GOT3 (cell line): Measurements from ENCODE around the gene THBS3.
"Not testable (repeated sequence)": the region's sequence is repeated elsewhere in the genome, so short reads cannot be mapped to it uniquely, and the experiment has no call there.

Experiments used
- DNase-seq: peaks from one replicate; lab custom pipeline; 2025; ENCODE audit warnings: mixed read lengths; lab: John Stamatoyannopoulos, UW

The THBS3 gene

DNA sequence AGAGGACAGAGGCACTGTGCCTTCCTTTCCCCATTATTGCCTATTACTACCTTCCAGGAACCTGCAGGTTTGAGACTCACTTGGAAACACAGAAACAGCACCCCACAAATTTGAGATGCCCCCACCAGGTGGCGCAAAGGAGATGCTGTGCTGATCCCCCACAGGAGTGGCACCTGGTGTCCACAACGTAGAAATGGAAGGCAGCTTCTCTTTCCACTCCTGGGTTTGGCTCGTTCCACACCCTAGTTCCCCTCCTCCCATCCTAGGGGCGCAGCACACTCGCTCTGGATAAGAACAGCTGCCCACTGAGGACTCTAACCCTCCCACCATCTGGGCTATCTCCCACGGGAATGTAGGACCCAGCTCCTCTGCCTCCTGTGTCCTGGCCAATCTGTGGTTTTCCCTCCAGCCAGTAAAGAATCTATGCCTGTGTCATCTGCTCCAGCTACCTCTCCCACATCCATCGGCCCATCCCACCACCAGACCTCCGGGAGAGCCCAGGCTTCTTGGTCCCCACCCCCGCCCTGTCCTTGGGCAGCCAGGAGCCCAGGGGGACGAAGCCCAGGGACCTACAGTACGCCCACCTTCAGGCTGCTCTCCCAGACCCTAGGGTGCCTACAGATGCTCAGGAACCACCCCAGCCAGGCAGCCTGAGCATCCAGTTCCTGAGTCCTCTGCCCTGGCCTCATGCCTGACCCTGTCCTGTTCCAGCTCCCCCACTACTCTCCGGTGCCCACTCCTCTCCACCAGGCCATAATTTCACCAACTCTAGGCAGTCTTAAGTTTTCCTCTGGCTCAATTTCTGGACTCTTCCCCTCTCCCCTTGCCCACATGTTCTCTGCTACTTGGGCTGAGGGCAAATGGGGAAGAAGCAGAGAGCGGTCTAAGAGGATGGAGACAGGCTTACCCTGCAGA lies 549 bp downstream of the THBS3 start:
- peak; percentile 43 for DNase-seq

- no peak for DNase-seq
These were observed 1.6 kb downstream of the THBS3 start for GRCh38 chr1:155205969-155206593.

DNA sequence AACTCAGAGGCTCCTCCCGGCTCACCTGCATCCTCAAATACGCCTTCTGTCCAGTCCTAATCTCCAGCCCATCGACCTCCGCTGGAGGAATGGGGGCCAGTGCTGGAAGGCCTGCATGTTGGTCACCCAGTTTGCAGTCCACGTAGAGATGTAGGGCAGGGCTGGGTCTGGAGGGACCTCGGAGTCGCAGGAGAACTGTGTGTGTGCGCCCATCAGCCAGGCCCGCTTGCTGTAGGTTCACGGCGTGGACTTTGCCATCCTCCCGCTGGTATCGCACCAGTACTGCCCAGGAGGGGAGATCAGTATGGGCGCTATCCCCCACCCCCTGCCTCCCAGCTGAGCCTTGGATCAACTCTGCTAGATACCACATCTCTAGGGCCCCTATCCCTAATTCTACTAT lies 2.7 kb downstream of the THBS3 start:
- no peak for DNase-seq

- no peak for DNase-seq
These were observed 4.8 kb downstream of the THBS3 start for GRCh38 chr1:155202731-155203515.

DNA sequence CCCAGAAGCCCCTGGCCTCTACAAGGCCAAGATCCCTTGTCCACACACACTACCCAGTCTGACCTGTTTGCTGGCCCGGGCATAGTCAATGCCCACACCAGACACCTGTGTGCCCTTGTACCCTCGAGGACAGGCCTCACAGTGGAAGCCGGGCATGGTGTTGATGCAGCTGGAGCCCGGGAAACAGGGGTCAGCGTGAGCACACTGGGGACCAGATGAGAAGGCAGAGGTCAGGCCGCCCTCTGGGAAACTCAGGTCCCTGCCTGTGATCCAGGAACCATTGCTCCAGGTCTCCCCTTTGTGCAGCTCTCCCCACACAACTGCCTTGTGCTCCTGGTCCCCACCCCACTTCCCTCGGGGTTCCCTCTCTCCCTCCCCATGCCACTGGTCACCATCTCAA lies 5.5 kb downstream of the THBS3 start:
- DNase-seq = no peak

DNA sequence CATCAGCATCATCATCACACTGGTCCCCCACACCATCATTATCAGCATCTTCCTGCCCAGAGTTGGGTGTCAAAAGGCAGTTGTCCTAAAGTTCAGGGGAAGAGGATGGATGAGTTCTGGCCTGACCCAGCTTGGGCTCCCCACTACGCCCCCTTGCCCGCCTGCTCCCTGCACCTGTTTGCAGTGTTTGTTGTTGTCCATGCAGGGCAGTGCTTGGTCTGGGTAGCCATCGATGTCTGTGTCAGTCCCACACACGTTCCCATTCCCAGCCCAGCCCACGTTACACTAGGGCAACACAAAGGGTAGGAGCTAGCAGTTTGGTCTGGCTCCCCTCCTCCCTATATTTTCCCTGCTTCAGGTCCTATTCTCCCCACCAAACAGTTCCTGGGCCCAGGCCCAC lies 6.8 kb downstream of the THBS3 start:
- DNase-seq = no peak

GRCh38 chr1:155199792-155200191 lies 7.9 kb downstream of the THBS3 start:
- no peak for DNase-seq

GRCh38 chr1:155198547-155198906 lies 9.2 kb downstream of the THBS3 start:
- DNase-seq = no peak

- no peak for DNase-seq
These were observed 9.7 kb downstream of the THBS3 start for GRCh38 chr1:155197901-155198546.

DNA sequence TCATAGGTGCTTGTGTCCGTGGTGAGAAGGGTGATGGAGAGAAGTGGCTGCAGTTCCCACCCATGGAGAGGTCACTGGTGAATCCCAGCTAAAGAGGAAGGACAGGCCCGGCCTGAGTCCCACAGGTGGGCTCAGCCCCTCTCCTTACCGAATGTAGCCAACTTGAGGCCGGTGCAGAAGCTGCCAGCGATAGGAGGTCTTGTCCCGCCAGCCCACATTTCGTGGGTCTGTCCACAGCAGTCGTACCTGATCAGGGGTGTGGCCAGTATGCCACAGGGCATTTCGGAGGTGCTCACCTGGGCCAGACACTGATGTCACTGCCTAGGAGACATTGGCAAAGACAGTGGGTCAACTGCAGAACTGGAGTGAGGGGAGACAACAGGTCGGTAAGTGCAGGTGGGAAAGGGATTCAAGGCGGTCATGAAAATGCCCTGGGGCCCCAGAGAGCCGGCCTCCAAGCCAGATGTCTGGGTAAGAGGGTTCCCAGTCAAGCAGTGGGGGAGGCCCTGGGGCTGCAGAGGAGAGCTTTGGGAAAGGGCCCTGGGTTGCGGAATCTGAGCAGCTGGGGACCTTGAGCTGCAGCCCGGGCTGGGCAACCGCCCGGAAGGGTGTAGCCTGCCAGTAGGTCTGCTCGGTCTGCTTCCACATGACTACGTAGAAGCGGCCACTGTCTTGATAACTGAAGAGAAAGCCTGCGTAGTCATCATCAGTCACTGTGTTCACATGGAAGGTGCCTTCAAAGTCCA lies 10.6 kb downstream of the THBS3 start:
- no peak for DNase-seq

DNA sequence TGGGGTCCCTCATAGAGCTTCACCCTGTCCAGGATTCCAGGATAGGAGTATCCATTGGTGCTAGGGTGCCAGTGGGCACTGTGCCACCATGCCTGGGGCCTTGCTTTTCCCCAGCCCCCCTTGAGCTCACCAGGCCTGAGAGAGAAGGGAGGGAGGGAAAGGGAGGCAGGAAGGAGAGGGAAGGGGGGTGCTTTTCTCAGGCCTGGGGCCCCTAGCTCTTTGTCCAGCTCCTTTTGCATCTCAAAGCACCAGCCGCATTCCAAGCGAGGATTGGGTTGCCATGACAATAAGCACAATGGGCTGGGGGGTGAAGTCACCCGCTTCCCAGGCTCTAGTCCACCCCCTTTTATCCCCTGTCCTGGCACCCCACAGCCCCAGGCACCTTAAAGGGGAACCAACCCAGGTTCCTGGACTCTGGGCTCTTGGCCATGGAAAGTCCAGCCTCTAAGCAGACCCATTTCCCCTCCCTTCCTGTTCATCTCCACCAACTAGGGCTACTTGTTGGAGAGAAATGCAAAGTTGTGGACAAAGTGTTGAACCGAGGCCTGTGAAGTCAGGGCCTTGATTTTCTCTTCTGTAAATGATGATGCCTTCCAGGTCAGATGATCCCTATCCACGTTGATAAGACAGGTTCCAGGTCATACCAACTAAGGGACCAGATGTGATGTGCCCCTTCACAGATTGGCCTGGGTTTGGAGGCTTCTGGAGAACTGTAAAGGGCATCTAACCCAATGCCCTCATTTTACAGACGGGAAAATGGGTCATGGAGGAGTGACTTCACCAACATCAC lies 11.4 kb downstream of the THBS3 start:
- DNase-seq = no peak

DNA sequence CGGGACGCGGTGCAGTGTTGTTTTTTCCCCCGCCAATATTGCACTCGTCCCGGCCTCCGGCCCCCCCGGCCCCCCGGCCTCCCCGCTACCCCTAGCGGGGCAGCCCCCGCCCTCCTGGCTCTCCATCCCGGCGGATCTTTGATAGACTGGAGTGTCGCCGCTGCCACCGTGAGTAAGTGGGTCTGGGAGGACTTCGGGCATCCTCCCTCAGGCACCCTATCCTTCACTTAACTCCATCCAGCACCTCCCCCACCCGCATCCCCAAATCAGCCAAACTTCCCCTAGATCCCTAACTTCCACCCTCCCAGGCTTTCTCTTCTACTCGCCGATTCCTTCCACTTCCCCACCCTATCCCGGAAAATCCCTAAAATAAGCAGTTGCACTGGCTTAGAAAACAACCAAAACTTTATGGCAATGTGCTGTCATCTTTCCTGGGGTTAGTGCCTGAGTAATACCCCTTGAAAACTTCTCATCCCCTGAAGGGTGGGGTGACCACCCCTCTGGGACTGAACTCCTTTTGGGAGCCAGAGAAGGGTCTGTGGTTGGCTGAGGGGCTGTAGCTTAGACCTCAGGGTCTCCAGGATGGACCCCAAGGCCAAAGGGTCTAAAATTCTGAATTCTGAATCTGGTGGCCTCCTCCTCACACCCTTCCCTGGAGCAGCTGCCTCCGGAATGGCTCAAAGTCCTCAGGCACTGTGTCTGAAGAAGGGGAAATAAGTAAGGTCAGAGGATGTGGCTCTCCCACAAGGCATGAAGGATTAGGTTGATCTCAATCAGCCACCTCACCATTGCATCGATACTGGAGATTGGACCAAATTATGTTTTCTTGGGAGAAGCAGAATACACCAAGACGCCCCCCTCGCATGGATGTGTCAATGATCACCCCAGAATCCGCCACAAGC lies 12.2 kb downstream of the THBS3 start:
- DNase-seq = no peak

DNA sequence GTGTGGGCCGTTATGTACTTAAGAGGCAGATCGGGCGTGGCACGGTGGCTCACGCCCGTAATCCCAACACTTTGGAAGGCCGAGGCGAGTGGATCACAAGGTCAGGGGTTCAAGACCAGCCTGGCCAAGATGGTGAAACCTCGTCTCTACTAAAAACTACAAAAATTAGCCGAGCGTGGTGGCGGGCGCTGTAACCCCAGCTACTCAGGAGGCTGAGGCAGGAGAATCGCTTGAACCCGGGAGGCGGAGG lies 13.8 kb downstream of the THBS3 start:
- DNase-seq = not testable (repeated sequence)

DNA sequence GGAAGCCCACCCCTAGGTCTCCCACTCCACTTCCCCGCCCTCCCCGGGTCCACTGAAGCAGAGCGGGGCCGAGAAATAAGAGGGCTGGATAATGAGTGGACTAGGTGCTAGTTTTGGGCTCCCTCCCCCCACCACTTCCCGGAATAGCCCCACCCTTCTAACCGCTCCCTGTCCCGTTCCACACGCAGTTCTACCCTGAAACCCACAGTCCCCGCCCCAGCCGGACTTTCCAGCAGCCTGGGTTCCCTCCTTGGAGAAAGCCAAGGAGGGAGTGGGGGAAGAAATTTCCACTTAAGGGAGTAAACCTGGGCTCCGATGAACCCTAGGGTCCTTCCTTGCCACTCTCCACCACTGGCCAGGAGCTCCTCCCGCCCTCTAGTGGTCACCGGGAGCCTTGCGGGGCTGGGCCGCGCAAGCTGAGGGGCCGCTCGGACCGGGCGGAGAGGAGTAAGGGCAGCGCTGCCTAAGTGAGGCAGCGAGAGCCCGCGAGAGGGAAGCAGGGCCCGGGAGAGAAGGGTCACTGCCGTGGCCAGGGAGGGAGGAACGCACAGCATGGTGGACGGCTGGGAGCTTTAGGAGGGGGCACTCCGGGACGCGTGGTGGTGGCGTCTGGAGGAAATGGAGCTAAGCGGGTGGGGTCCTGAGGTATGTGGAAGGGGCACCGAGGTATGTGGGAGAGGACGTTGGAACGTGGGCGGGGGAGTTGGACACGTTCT lies 14.3 kb downstream of the THBS3 start:
- peak; percentile 78 for DNase-seq

DNA sequence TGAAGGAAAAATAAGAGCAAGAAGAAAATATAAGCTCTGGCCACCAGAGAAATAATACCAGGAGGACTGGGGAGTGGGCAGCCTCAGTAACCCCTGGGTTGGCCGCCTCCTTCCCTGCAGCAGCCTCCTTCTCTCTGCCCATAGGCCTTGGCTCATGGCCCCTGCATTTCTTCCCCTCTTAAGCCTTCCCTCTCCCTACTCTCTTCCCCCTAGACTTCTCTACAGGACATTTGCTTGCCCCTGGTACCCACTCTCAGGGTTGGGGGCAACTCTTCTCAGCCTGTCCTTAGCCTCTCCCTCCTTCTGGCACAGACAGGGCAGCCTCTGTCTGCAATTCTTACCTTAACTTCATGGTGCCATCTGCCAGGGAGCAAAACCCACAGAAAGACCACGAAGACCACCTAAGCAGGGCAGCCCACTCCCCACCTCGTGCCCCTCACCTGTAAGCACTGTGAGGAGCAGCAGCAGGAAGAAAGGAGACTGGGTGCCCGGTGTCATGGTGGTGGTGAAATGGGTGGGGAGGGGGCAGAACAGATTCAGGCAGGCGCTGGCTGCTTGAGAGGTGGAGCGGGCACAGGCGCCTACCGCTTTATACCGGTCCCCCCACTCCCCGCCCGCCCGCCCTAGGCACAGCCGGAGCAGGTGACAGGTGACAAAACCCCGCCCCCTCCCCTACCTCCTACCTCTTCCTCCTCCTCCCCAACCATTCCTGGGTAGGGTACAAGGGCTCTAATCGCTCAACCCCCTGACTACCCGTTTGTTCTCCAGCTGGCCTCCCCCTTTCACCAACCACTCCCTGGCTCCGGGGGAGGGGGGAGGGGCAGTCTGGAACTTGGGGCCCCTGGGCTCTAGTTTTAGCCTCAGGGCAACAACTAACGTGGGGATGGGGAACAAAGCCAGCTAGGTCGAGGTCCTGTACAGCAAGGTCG lies 15.1 kb downstream of the THBS3 start:
- no peak for DNase-seq

- no peak for DNase-seq
These were observed 15.8 kb downstream of the THBS3 start for GRCh38 chr1:155191904-155192303.

- DNase-seq = not testable (repeated sequence)
These were observed 17.8 kb downstream of the THBS3 start for GRCh38 chr1:155189926-155190325.

GRCh38 chr1:155188268-155188667 lies 19.4 kb downstream of the THBS3 start:
- DNase-seq = no peak
